HT-29 (cell line): ENCODE data around the gene SLC26A11. TPM values are rescaled to one million over a fixed set of nuclear protein-coding genes. Genes with fewer than 3 reads are reported as not detected.
"Not testable (repeated sequence)": the region's sequence is repeated elsewhere in the genome, so short reads cannot be mapped to it uniquely, and the experiment has no call there.

Experiments
- DNase-seq: peaks from one replicate; pipeline ENCODE4 v3.0.0-alpha.2; 2015; ENCODE audit warnings: low spot score
- total RNA-seq: library from RNA; depleted of rRNA; stranded (reverse); fragments of >200 nt; shearing (Covaris generic); gene quantifications from 2 replicates; pipeline ENCODE4 v1.2.3, GENCODE V29; 2014

Gene SLC26A11
- total RNA-seq, 1 experiment from 2014 or later = 2.8 TPM

- no peak for DNase-seq
Measured at GRCh38 chr17:80281516-80281915, 61.3 kb downstream of the SLC26A11 start.

GRCh38 chr17:80283116-80283852, 63.1 kb downstream of the SLC26A11 start:
- no peak for DNase-seq

GRCh38 chr17:80284631-80285030, 64.4 kb downstream of the SLC26A11 start:
- DNase-seq = no peak

- DNase-seq = no peak
Measured at GRCh38 chr17:80285237-80285920, 65.2 kb downstream of the SLC26A11 start.

- no peak for DNase-seq
Measured at GRCh38 chr17:80286638-80286960, 66.4 kb downstream of the SLC26A11 start.

GRCh38 chr17:80287038-80287437, 66.8 kb downstream of the SLC26A11 start:
- DNase-seq = no peak

- no peak for DNase-seq
Measured at GRCh38 chr17:80287806-80288567, 67.8 kb downstream of the SLC26A11 start.

- DNase-seq = no peak
Measured at GRCh38 chr17:80289616-80290015, 69.4 kb downstream of the SLC26A11 start.

GRCh38 chr17:80290156-80290555, 69.9 kb downstream of the SLC26A11 start:
- no peak for DNase-seq

GRCh38 chr17:80291260-80291659, 71.0 kb downstream of the SLC26A11 start:
- DNase-seq = no peak

GRCh38 chr17:80291691-80292487, 71.7 kb downstream of the SLC26A11 start:
- DNase-seq = no peak

- DNase-seq = peak; percentile 12
Measured at GRCh38 chr17:80292521-80292971, 72.3 kb downstream of the SLC26A11 start.

- DNase-seq = no peak
Measured at GRCh38 chr17:80294210-80294609, 74.0 kb downstream of the SLC26A11 start.

GRCh38 chr17:80294653-80295052, 74.4 kb downstream of the SLC26A11 start:
- no peak for DNase-seq

GRCh38 chr17:80295146-80295545, 74.9 kb downstream of the SLC26A11 start:
- no peak for DNase-seq

GRCh38 chr17:80295559-80295958, 75.3 kb downstream of the SLC26A11 start:
- DNase-seq = no peak

GRCh38 chr17:80296221-80296620, 76.0 kb downstream of the SLC26A11 start:
- no peak for DNase-seq

- no peak for DNase-seq
Measured at GRCh38 chr17:80297996-80298560, 77.9 kb downstream of the SLC26A11 start.

- not testable (repeated sequence) for DNase-seq
Measured at GRCh38 chr17:80299350-80300100, 79.3 kb downstream of the SLC26A11 start.

GRCh38 chr17:80300756-80301155, 80.5 kb downstream of the SLC26A11 start:
- DNase-seq = not testable (repeated sequence)
